Suprapubic skin (tissue), 4 donors: ENCODE data around the gene IL17REL. TPM values are rescaled to one million over a fixed set of nuclear protein-coding genes. Genes with fewer than 3 reads are reported as not detected.

Source experiments
- DNase-seq, 2 donors: peaks; one replicate each; pipeline ENCODE4 v3.0.0-alpha.2; 2019; ENCODE audit warnings: low spot score in 2 of 2
- H3K27ac ChIP-seq: fragments of 200-600 bp; sonication (generic); one replicate; pipeline ENCODE4 v1.5.1; 2019
- H3K27me3 ChIP-seq: fragments of 200-600 bp; sonication (generic); one replicate; pipeline ENCODE4 v1.5.1; 2019
- H3K36me3 ChIP-seq: fragments of 200-600 bp; sonication (generic); one replicate; pipeline ENCODE4 v1.5.1; 2019
- H3K4me1 ChIP-seq: fragments of 200-600 bp; sonication (generic); one replicate; pipeline ENCODE4 v1.5.1; 2019
- H3K4me3 ChIP-seq: fragments of 200-600 bp; sonication (generic); one replicate; pipeline ENCODE4 v1.5.1; 2019; ENCODE audit warnings: mild to moderate bottlenecking
- H3K9me3 ChIP-seq: fragments of 200-600 bp; sonication (generic); one replicate; pipeline ENCODE4 v1.5.1; 2019
- EP300 ChIP-seq: sonication (generic); formaldehyde crosslinking; IDR thresholded peaks from one replicate; pipeline ENCODE4 v1.6.1; 2017; ENCODE audit warnings: antibody characterized with exemption
- POLR2A ChIP-seq, 2 donors: fragments of 450-650 bp; IDR thresholded peaks; one replicate each; pipeline ENCODE4 v1.6.1; 2017; ENCODE audit warnings: antibody characterized with exemption in 2 of 2, mild to moderate bottlenecking in 2 of 2, moderate library complexity in 2 of 2
- POLR2AphosphoS5 ChIP-seq, 3 donors: sonication (generic); formaldehyde crosslinking; IDR thresholded peaks; one replicate each; pipeline ENCODE4 v1.6.1; 2017; ENCODE audit warnings: antibody characterized with exemption in 3 of 3
- WGBS: methylation state at CpG from one replicate; pipeline ENCODE4 v1.1.5; 2018; 5-methylcytosine and 5-hydroxymethylcytosine counted together
- total RNA-seq, 4 donors: library from RNA; depleted of rRNA; stranded (reverse); fragments of >200 nt; gene quantifications; one replicate each; pipeline ENCODE4 v1.1.0, GENCODE V29; 2016
- TF ChIP-seq, protein P1 (sequence below), 2 donors: fragments of 200-600 bp in 1 of 2; fragments of 450-650 bp in 1 of 2; sonication (generic) in 1 of 2; IDR thresholded peaks; one replicate each; pipeline ENCODE4 v1.5.1; 2016 to 2019; ENCODE audit warnings: antibody characterized with exemption in 2 of 2, mild to moderate bottlenecking in 1 of 2, moderate library complexity in 1 of 2

IL17REL gene
- total RNA-seq, 4 donors from 2014 or later = not detected

DNA sequence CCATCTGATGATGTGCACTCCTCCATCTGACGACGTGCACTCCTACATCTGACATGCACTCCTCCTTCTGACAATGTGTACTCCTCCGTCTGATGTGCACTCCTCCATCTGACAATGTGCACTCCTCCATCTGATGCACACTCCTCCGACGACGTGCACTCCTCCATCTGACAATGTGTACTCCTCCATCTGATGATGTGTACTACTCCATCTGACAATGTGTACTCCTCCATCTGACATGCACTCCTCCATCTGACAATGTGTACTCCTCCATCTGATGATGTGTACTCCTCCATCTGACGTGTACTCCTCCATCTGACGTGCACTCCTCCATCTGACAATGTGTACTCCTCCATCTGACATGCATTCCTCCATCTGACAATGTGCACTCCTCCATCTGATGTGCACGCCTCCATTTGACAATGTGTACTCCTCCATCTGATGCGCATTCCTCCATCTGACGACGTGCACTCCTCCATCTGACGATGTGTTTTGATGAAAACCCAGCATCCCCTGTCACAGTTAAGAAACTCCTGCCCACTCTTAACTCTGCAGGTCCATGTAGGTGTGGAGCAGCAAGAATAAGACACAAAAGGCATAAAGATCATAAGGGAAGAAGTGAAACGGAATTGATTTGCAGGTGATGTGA lies 9.7 kb upstream of the IL17REL start:
- H3K27ac ChIP-seq = no peak overlapping the region
- peaks cover 29% of the 10 kb centered on the region for H3K27me3 ChIP-seq
- no peak for DNase-seq
- H3K4me3 ChIP-seq = no peak overlapping the region
- no peaks in the 10 kb centered on the region for H3K36me3 ChIP-seq
- H3K4me1 ChIP-seq = peaks cover under 1% of the 10 kb centered on the region
- no peaks in the 10 kb centered on the region for H3K9me3 ChIP-seq
- WGBS = 82% methylated on average over 14 of the region's 14 CpGs
- TF ChIP-seq EP300 (no peak), POLR2A (IDR thresholded peaks at IDR 0.05) (no peak), POLR2AphosphoS5 (IDR thresholded peaks at IDR 0.05) (no peak)
- TF ChIP-seq, protein P1, sequence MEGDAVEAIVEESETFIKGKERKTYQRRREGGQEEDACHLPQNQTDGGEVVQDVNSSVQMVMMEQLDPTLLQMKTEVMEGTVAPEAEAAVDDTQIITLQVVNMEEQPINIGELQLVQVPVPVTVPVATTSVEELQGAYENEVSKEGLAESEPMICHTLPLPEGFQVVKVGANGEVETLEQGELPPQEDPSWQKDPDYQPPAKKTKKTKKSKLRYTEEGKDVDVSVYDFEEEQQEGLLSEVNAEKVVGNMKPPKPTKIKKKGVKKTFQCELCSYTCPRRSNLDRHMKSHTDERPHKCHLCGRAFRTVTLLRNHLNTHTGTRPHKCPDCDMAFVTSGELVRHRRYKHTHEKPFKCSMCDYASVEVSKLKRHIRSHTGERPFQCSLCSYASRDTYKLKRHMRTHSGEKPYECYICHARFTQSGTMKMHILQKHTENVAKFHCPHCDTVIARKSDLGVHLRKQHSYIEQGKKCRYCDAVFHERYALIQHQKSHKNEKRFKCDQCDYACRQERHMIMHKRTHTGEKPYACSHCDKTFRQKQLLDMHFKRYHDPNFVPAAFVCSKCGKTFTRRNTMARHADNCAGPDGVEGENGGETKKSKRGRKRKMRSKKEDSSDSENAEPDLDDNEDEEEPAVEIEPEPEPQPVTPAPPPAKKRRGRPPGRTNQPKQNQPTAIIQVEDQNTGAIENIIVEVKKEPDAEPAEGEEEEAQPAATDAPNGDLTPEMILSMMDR (IDR thresholded peaks at IDR 0.05) = no peak

DNA sequence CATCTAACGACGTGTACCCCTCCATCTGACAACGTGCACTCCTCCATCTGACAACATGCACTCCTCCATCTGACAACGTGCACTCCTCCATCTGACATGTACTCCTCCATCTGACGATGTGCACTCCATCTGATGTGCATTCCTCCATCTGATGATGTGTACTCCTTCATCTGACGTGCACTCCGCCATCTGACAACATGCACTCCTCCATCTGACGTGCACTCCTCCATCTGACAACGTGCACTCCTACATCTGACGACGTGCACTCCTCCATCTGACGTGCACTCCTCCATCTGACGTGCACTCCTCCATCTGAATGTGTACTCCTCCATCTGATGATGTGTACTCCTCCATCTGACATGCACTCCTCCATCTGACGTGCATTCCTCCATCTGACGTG lies 8.0 kb upstream of the IL17REL start:
- Histone ChIP-seq H3K27ac (no peak overlapping the region), H3K9me3 (no peaks in the 10 kb centered on the region), H3K27me3 (peaks cover 39% of the 10 kb centered on the region), H3K36me3 (no peaks in the 10 kb centered on the region), H3K4me1 (peaks cover 4% of the 10 kb centered on the region), H3K4me3 (no peak overlapping the region)
- no peak for TF ChIP-seq EP300
- DNase-seq = no peak
- WGBS = 89% methylated on average over 15 of the region's 15 CpGs

DNA sequence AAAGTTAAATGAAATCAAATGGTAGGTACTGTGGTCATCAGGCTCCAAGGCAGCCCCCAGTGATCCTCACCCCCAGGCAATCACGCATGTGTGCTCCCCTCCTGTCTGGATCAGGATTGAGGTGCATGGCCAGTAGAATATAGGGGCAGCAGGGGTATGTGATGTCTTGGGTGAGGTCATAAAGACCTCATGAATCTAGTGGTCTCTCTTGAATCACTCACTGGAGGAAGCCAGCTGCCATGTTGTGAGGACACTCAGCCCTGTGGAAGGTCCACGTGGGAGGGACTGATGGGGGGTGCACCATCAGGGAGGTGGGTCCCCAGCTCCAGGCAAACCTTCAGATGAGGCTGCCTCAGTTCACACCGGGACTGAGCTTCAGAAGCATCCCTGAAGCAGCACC lies 6.8 kb upstream of the IL17REL start:
- 68% methylated on average over 3 of the region's 3 CpGs for WGBS
- no peaks in the 10 kb centered on the region for H3K9me3 ChIP-seq
- H3K27ac ChIP-seq = no peak overlapping the region
- H3K36me3 ChIP-seq = no peaks in the 10 kb centered on the region
- H3K27me3 ChIP-seq = peaks cover 47% of the 10 kb centered on the region
- no peak overlapping the region for H3K4me3 ChIP-seq
- H3K4me1 ChIP-seq = peaks cover 16% of the 10 kb centered on the region
- no peak for TF ChIP-seq EP300
- TF ChIP-seq, protein P1 (IDR thresholded peaks at IDR 0.05) = no peak
- no peak for TF ChIP-seq POLR2AphosphoS5 (IDR thresholded peaks at IDR 0.05)
- TF ChIP-seq POLR2A (IDR thresholded peaks at IDR 0.05) = no peak
- DNase-seq = no peak

DNA sequence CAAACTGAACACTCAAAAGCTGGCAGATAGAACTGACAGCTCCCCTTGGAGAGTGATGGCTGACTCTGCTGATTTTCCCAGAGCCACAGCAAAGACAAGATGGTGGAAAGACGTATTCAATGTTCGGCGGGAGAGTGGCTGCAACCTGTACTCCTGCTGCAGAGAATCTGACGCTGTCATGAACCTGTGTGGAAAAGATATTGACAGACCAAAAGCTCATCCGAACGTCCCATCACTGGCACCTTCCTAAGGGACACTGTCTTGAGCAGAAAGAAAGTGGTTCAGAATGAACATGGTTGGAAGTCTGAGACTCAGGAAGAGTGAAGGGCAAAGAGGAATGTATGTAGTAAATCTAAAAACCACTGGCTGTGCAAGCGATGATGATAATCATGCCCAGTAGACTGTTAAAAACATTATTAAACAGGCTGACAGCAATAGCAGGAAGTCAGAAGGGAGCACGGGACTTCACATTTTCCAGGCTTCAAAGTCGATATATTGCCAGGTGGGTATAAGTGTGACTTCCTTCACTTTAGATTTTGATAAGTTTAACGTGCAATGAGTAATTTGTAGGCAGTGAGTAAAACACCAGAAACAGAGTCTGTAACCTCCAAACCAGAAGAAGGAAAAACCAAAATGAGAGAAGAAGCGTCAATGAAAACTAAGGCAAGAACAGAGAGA lies 6.2 kb upstream of the IL17REL start:
- 59% methylated on average over 11 of the region's 11 CpGs for WGBS
- no peaks in the 10 kb centered on the region for H3K36me3 ChIP-seq
- DNase-seq = no peak

DNA sequence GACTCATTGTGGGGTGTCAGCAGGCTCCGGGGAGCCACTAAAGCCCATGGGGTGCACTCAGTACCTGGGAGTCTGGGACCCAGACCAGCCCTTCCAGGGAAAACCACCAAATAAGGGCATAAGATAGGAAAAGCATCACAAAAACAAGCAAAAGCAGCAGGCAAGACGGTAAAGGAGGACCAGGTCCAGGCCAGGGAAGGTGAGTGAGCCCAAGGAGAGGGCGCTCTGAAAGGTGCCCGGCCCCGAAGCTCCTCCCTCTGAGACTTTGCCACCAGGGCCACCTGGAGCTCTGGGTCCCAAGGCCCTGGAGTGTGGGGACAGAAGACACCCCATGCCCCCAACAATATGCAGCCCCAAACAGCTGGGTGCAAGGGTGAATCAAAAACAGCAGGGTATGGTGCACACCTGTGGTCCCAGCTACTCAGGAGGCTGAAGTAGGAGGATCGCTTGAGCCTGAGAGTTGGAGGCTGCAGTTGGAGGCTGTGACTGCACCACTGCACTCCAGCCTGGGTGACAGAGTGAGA lies 5.2 kb upstream of the IL17REL start:
- Histone ChIP-seq H3K27ac (no peak overlapping the region), H3K36me3 (no peaks in the 10 kb centered on the region), H3K27me3 (peaks cover 62% of the 10 kb centered on the region), H3K9me3 (no peaks in the 10 kb centered on the region), H3K4me3 (no peak overlapping the region), H3K4me1 (peaks cover 19% of the 10 kb centered on the region)
- TF ChIP-seq POLR2AphosphoS5 (IDR thresholded peaks at IDR 0.05) = no peak
- no peak for TF ChIP-seq EP300
- TF ChIP-seq POLR2A (IDR thresholded peaks at IDR 0.05) = no peak
- TF ChIP-seq, protein P1 (IDR thresholded peaks at IDR 0.05) = no peak
- 93% methylated on average over 6 of the region's 6 CpGs for WGBS
- DNase-seq = no peak

More for the DNA sequence above, 6.2 kb upstream of the IL17REL start:
- Histone ChIP-seq H3K9me3 (no peaks in the 10 kb centered on the region), H3K27me3 (peaks cover 53% of the 10 kb centered on the region), H3K27ac (no peak overlapping the region), H3K4me3 (no peak overlapping the region), H3K4me1 (peaks cover 16% of the 10 kb centered on the region)
- no peak for TF ChIP-seq POLR2AphosphoS5 (IDR thresholded peaks at IDR 0.05)

DNA sequence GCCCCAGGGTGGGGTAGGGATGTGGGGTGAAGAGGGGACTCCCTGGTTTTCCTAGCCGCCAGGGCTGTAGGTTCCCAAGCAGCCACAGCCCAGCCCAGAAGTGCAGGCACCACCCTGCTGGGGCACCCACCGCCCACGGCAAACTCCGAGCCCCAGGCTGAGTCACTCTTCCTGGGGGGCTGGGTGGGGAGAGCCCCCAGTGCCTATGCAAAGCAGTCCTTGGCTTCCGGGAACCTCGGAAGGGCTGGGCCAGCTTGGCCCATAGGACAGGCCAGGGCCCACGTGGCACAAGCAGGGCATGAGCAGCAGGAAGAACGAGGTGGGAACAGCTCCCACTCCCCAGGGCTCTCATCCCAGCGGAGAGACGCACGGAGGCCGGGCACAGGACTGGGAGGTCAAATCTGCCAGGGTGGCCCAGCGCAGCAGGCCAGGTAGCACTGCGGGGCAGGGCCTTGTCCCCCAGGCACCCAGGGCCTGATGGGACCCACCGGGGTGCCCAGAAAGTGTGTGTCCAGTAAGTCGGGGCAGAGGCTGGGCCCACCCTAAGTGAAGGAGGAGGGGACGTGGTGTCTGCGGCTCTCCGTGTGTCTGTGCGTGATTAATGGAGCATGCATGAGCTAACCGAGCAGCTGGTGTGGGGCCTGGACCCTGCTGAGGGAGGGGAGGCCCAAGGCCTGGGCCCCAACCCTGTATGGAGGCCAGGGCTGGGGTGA lies 4.6 kb upstream of the IL17REL start:
- Histone ChIP-seq H3K36me3 (no peaks in the 10 kb centered on the region), H3K9me3 (no peaks in the 10 kb centered on the region), H3K4me1 (peaks cover 22% of the 10 kb centered on the region), H3K27ac (no peak overlapping the region), H3K27me3 (peaks cover 65% of the 10 kb centered on the region), H3K4me3 (no peak overlapping the region)
- DNase-seq = peak in 1 of 2 donors; percentile 39
- 73% methylated on average over 12 of the region's 21 CpGs for WGBS
- no peak for TF ChIP-seq EP300
- TF ChIP-seq POLR2AphosphoS5 (IDR thresholded peaks at IDR 0.05) = no peak
- TF ChIP-seq, protein P1 (IDR thresholded peaks at IDR 0.05) = no peak
- no peak for TF ChIP-seq POLR2A (IDR thresholded peaks at IDR 0.05)
